Forelimb muscle (tissue), 1 donor: Measurements from ENCODE around the gene RAD51D. TPM values are rescaled to one million over a fixed set of nuclear protein-coding genes. Genes with fewer than 3 reads are reported as not detected.
"Not testable (repeated sequence)": the region's sequence is repeated elsewhere in the genome, so short reads cannot be mapped to it uniquely, and the experiment has no call there.

Experiments used
- DNase-seq: peaks from one replicate; pipeline ENCODE4 v3.0.0-alpha.2; 2013; ENCODE audit warnings: low read depth
- polyA plus RNA-seq: library from polyadenylated mRNA; unstranded; fragments of 120-200 nt; gene quantifications from one replicate; pipeline ENCODE4 v1.2.1, GENCODE V29; 2013; ENCODE audit not compliant: insufficient read length

RAD51D gene
- polyA plus RNA-seq, 1 donor: 6.4 TPM

GRCh38 chr17:35068249-35068648 is 51.4 kb downstream of the RAD51D start:
- DNase-seq: no peak

GRCh38 chr17:35065880-35066279 is 53.8 kb downstream of the RAD51D start:
- DNase-seq: no peak

- no peak for DNase-seq
Measured at GRCh38 chr17:35064516-35065215, 55.0 kb downstream of the RAD51D start.

- DNase-seq: peak; percentile 40
Measured at GRCh38 chr17:35063514-35064223, 56.0 kb downstream of the RAD51D start, which contains the start of gene RFFL. TSS of gene RFFL (minus strand) at chr17:35063707. CDS start at chr17:35026553, 37,154 bp downstream.

- DNase-seq: no peak
Measured at GRCh38 chr17:35062308-35062707, 57.4 kb downstream of the RAD51D start.

GRCh38 chr17:35057332-35057915 is 62.2 kb downstream of the RAD51D start:
- DNase-seq: no peak

- no peak for DNase-seq
Measured at GRCh38 chr17:35056013-35056412, 63.6 kb downstream of the RAD51D start.

GRCh38 chr17:35053204-35053603 is 66.5 kb downstream of the RAD51D start:
- no peak for DNase-seq

GRCh38 chr17:35052780-35053179 is 66.9 kb downstream of the RAD51D start:
- no peak for DNase-seq

GRCh38 chr17:35052241-35052610 is 67.4 kb downstream of the RAD51D start:
- DNase-seq: no peak

GRCh38 chr17:35051579-35052240 is 68.0 kb downstream of the RAD51D start:
- no peak for DNase-seq

GRCh38 chr17:35051183-35051578 is 68.5 kb downstream of the RAD51D start:
- no peak for DNase-seq

GRCh38 chr17:35050170-35050569 is 69.5 kb downstream of the RAD51D start:
- no peak for DNase-seq

GRCh38 chr17:35048685-35049379 is 70.8 kb downstream of the RAD51D start:
- DNase-seq: no peak

GRCh38 chr17:35046740-35047283 is 72.8 kb downstream of the RAD51D start:
- no peak for DNase-seq

GRCh38 chr17:35046245-35046644 is 73.4 kb downstream of the RAD51D start:
- DNase-seq: no peak

GRCh38 chr17:35045458-35045979 is 74.1 kb downstream of the RAD51D start:
- DNase-seq: not testable (repeated sequence)

GRCh38 chr17:35044181-35044580 is 75.5 kb downstream of the RAD51D start:
- no peak for DNase-seq
